Measurements from ENCODE around the gene FOXD4L1.
"Not testable (repeated sequence)": the region's sequence is repeated elsewhere in the genome, so short reads cannot be mapped to it uniquely, and the experiment has no call there.

FOXD4L1 gene
- 0 to 0.22 (median 0.04) reads per million in 17 experiments for total RNA-seq

DNA sequence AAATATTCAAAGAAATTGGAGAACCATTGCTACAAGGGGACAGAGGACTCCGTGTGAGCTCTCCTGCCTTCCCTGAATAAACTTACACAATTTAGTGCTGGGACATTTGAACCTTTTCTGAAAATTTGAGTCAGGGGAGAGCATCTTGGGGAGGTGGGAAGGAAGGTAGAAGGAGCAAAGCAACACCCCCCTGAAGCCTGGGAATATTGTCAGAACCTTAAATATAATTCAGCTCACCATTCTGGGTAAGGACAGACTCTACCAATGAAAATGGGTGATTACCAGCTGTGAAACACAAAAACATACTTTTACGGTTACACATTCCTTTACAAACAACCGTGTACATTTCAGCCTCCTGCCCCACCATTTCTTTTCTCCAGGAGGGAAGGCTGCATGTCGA, at the start of gene FOXD4L1:
Gene FOXD4L1 (plus strand): TSS at position 301 of the 400 bp plus-strand sequence. CDS start 592 bp downstream, outside the sequence.
- DNase-seq, result not testable (repeated sequence)

DNA sequence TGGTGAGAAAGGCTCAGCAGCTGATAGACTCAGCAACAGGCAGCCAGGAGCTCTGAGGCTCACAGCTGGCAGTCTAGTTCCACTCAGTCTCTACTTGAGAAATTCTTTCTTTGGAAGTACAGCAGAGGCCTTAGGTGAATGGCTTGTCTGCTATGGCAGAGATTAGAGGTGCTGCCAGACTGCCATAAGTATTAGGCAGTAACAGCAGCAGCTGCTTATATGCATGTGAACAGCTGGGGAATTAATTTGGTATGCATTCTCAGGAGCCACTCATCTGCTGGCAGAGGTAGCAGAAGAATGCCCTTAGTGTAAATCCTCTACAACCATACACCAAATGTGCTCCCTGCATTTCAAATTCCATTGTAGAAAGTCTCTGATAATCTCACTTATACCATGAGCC, 32.7 kb upstream of the FOXD4L1 start:
- not testable (repeated sequence) for DNase-seq

DNA sequence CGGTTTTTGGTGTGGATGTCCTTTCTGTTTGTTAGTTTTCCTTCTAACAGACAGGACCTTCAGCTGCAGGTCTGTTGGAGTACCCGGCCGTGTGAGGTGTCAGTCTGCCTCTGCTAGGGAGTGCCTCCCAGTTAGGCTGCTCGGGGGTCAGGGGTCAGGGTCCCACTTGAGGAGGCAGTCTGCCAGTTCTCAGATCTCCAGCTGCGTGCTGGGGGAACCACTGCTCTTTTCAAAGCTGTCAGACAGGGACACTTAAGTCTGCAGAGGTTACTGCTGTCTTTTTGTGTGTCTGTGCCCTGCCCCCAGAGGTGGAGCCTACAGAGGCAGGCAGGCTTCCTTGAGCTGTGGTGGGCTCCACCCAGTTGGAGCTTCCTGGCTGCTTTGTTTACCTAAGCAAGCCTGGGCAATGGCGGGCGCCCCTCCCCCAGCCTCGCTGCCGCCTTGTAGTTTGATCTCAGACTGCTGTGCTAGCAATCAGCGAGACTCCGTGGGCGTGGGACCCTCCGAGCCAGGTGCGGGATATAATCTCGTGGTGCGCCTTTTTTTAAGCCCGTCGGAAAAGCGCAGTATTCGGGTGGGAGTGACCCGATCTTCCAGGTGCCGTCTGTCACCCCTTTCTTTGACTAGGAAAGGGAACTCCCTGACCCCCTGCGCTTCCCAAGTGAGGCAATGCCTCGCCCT, 21.6 kb upstream of the FOXD4L1 start:
- not testable (repeated sequence) for DNase-seq

DNA sequence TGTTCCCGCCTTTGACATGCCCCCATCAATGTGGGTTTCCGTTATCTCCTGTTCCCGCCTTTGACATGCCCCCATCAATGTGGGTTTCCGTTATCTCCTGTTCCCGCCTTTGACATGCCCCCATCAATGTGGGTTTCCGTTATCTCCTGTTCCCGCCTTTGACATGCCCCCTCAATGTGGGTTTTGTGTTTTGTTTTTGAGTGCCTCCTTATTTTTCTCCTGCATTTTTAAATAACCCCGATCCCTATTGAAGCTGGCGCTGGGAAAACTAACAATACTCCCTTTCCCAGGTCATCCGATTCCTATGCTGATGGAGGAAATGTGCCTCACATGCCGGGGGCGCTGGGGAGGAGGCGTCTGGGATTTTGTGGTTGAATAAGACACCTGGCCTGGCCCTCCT, 1.9 kb upstream of the FOXD4L1 start:
- DNase-seq, result not testable (repeated sequence)

DNA sequence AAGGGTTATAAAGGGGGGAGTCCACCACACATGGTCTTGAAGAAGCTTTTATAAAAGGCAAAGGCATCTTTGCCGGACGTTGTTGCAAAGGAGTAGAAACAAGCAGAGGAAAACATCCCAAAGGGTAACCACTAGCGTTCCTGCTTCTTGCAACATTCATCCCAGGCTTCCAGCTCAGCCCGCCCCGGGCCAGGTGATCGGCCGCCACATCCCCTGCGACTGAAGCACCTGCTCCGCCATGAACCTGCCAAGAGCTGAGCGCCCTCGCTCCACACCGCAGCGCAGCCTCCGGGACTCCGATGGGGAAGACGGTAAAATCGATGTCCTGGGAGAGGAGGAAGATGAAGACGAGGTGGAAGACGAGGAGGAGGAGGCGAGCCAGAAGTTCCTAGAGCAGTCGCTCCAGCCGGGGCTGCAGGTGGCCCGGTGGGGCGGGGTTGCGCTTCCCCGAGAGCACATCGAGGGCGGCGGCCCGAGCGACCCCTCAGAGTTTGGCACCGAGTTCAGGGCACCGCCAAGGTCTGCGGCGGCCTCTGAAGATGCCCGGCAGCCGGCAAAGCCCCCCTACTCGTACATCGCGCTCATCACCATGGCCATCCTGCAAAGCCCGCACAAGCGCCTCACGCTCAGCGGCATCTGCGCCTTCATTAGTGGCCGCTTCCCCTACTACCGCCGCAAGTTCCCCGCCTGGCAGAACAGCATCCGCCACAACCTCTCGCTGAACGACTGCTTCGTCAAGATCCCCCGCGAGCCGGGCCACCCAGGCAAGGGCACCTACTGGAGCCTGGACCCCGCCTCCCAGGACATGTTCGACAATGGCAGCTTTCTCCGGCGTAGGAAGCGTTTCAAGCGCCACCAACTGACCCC, 787 bp downstream of the FOXD4L1 start:
- DNase-seq, result not testable (repeated sequence)

DNA sequence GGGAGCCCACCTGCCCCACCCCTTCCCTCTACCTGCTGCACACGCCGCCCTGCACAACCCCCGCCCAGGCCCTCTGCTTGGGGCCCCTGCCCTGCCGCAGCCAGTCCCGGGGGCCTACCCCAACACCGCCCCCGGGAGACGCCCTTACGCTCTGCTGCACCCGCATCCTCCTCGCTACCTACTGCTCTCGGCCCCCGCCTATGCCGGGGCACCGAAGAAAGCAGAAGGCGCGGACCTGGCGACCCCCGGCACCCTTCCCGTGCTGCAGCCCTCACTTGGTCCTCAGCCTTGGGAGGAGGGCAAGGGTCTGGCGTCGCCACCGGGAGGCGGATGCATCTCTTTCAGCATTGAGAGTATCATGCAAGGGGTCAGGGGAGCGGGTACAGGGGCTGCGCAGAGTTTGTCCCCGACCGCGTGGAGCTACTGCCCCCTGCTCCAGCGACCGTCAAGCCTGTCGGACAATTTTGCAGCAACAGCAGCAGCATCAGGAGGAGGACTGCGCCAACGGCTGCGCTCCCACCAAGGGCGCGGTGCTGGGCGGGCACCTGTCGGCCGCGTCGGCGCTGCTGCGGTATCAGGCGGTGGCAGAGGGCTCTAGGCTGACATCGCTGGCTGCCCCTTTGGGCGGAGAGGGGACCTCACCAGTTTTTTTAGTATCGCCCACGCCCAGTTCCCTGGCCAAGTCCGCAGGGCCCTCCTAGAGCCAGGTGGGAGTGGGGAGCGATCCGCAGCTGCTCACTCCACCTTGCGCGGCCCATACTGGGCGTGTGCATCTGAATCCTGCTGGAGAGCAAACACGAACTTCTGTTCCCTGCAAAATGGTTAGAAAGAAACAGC, 1.6 kb downstream of the FOXD4L1 start:
- not testable (repeated sequence) for DNase-seq

DNA sequence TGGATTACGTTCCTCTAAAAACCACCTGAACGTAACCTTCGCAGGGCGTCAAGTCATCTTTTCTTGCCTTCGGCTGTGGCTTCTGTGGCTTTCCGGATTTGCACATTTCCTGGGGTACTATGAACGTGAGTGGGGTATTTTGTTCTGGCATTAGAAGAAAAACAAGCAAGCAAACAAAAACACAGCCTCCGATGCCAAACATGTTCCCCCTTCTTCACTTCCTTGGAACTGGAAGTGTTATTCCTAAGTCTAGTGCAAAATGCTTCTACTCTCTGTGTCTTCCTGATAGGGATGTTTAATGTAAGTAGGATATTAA, 2.2 kb downstream of the FOXD4L1 start:
- not testable (repeated sequence) for DNase-seq

DNA sequence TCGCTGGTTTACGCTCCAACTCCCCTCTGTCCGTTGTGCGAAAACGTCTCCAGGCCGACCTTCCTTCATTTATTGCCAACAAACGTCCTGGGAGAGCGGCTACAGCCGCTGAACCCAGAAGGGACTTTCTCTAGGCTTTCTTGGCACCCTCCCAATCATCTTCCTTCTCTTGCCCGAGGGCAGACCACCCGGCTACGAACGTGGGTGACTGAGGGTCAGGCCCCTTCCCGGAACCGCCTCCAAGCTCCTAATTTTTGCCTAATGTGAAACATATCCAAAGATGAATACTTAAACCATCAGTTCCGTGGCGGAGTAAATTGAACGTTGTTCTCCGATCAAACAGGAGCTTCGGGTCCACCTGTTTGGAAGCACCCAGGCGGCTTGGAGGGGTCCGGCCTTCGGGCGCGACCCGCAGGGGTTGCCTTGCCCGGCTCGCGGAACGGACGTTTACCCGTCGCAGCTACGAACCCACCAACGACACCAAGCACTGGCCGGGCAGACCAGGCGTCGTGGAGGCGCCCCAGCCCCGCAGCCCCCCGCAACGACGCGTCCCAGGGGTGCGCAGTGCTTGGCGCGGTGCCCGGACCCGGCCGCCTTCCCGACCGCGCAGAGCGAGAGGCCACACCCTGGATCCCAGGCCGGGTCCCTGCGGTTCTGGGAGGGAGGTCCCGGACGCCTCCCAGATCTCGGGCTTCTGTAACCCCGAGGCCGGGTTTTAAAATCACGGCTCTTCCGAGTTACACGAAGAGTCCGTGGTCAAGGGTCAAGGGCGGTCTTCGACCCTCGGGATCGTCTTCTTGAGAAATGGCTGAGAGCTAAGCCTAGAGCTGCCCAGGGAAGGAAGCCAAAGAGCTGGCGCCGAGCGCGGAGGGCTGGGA, 4.0 kb downstream of the FOXD4L1 start:
- DNase-seq, result peak in 3 of 4 experiments; percentile 6 to 36 (median 7)

DNA sequence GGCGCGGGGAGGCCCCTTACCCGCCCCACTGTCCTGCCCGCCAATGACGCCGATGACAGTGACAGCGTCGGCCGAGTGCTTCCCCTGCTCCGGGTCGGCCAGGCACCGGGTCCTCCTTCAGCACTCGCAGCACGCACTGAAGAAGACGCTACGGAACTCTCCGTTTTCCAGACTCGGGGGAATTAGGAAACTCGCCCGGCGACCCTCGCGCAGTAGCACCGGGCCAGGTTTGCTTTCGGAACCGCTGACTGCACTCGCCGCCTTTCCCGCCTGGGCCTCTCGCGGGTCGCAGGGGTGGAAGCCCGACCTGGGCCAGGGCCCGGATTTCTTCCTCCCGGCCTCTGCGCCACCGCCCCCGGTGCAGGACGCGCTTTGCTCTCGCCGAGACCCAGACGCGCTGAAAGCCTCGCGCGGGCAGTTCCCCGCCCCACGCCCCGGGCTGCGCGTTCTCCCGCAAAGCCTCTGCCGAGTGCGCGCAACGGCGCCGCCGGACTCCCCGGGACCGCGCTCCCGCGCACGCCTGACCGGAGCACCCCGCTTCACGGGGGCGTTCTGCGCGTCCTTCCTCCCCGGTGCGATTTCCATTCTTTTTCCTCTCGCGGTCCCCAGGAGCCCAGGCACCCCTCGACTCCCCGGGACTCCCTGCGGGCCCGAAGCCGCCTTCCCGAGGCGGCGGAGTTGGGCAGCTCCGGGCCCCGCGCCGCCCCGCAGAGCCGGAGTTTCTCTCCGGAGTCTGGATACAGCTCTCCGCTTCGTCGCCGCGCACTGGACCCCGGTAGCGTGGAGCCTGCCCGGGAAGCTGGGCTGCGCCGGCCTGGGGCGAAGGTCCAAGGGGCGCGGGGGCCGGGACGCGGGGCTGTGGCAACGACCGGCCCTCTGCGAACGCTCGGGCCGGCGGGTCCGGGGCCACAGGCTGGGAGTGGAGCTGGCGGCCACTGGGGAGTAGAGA, 4.9 kb downstream of the FOXD4L1 start:
- peak; percentile 41 to 73 (median 68) for DNase-seq

DNA sequence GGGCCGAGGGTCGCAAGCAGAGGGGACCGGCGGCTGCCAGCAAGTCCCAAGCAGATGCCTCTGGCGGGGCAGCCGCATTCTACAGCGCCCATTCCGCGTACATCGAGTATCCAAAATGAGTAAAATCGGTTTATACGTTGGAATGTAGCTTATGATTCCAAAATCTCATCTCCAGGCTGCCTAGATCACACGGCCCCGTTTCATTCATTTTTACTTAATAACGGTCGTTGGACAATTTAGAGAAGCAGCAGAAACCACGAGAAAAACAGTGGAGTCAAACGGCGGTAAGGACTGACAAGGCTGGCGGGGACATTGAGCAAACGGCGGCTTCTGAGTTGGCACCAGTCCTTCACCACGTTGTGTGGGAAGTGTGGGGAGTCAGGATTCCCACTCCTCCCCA, 5.6 kb downstream of the FOXD4L1 start:
- DNase-seq, result peak in 3 of 4 experiments; percentile 12 to 34 (median 24)

DNA sequence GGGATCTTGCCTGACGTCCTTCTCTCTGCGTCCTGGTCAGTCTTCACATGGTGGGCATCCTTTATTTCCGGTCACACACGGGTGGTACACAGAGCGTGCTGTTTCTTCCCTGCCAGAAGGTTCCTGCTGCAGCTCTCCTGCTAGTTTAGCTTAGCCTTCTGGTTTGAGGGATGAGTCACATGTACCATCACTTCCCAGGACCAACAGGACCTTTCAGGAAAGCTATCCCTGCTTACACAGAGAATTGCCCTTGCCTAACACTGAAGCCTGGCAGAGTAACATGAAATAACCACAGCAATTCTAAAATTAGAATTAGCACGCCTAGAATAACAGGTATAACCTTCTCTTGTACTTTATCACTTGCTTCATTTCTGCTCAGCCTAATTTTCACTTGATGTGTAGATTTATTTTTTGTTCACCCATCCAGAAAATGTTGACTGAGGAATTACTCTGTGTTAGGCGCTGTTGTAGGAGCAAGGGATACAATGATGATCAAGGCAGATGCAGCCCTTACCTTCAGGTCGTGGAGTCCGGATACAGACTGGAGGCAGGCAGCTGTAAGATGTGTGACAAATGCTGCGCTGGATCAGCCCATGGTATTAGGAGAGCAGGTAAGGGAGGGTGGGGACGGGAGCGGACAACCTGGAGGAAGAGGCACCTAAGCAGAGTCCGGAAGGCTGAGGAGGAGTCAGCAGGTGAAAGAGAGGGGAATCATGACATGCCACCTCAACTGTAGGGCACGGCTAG, 9.1 kb downstream of the FOXD4L1 start:
- not testable (repeated sequence) for DNase-seq

DNA sequence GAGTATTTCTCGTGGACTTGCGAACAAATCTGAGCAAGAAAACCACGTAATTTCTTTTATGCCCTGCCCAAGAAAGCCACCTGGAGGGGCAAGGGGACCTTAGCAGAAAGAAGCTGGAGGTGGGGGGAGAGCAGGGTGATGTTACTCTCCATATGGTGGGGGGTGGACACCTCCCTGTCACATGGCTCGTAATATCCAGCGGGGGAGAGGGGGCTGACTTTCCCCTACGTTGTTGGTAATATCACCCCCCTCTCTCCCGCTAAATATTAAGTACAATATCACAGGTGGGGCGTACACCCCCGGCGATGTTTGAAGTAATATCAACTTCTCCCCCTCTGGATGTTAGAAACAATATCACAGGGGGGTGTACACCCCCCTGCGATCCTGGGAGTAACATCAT, 9.7 kb downstream of the FOXD4L1 start:
- not testable (repeated sequence) for DNase-seq

DNA sequence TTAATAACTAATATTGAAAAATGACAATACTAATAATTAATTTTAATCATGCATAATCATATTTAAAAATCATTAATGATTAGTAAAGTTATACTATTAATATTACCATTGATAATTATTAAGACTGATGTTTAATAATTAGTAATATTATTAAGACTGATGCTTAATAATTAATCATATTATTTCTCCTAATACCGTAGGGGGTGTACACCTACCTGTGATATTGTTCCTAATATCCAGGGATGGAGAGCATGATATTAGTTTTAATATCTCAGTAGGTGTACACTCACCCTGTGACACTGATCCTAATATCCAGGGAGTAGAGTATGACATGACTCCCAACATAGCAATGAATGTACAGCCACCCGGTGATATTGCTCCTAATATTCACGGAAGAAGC, 12.4 kb downstream of the FOXD4L1 start:
- DNase-seq, result not testable (repeated sequence)

DNA sequence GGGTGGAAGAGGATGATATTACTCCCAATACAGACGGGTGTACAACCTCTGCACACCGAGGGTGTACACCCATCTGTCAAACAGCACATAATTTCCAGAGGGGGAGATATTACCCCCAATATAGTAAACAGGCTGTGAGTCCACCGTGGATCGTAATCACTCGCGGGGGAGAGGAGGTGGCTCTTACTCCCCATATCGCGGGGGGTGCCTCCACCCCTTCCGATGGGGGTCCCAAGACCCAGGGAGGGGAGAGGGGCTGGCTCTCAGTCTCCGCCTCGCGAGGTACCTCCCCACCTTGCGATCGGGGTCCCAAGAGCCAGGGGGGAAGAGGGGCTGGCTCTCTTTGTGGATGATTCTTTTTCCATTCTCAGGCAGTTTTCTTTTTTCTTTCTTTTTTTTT, 13.4 kb downstream of the FOXD4L1 start:
- DNase-seq, result not testable (repeated sequence)

DNA sequence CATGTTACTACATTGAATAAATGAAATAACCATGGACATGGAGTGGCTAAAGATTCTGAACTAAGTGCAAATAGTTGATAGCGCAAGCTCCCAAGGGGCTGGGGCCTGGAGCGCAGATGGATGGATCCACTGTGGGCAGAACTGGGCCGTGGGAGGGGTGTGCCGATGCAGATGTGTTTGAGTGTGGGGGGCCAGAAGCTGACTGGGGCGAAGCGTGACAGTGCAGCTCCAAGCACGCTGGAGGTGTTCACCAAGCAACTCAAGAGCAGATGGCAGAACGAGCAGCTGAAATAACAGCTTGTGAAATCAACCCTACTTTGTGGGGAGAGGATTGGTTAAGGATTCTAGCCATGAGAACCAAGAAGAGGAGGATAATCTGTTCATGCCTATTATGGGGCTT, 17.0 kb downstream of the FOXD4L1 start:
- not testable (repeated sequence) for DNase-seq

DNA sequence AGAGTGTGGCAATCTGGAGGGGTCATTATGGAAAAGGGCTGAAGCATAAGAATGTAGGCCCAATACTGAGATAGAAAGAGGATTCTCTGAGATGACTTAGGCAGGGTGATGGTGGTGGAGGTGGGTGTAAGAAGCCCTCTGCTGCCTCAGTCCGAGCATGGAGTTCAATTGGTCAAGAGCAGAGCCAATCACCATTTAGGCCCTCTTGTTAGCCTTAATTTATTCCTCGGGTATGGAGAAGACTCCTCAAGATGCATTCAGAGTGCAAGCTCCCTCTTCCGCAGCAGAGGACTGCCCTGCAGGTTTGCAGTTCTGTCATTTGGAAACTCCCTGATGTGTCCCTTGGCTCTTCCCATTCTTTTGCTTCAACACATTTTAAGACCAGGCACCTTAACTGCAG, 17.5 kb downstream of the FOXD4L1 start:
- not testable (repeated sequence) for DNase-seq

DNA sequence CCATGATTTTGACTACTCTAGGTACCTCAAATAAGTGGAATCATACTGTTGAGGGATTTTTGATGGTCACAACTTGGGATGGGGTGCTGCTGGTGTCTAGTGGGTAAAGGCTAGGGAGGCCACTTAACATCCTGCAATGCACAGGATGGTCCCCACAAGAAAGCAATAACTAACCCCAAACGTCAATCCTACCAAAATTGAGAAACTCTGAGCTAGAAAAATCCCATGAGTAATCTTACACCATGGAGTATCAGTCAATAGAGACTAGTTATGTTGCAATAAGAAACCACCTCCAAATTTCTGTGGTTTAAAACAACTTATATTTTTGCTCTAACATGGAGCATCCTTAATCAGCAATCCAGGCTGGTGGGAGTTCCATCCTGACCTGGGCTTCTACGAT, 18.6 kb downstream of the FOXD4L1 start:
- DNase-seq, result not testable (repeated sequence)

DNA sequence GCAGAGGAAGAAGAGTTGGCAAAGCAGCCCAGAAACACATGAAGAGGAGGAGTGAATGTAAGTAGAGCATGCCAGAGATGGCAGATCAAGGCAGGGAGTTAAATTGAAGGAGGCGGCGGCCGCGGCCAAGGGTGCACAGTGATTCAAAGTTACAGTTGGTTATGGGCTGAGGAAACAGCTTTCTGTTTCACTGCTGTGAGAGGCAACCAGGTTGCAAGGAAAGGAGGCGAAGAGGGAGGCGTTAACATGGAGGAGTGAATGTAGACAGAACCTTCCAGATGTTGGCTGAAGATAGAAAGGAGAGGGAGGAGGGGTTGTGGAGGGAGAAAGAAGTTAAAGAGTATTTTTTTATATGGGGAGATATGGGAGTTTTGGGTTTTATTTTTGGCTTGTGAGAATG, 22.4 kb downstream of the FOXD4L1 start:
- not testable (repeated sequence) for DNase-seq

DNA sequence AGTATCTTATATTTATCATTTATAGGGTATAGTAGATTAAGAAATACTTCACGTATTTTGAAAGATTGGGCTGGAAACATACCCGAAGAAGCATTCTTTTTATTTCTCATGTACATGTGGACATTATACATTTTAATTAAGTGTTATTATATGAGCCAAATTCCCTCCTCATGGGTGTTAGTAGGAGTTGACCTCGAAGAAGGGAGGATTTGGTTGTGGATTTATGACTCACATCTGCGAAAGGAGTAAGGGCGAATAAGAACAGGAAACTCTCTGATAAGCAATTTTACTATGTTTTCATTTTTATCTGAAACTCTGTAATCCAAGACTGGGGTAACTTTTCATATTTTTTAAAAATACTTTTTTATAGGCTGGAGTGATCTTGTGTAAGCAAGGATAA, 23.0 kb downstream of the FOXD4L1 start:
- not testable (repeated sequence) for DNase-seq

DNA sequence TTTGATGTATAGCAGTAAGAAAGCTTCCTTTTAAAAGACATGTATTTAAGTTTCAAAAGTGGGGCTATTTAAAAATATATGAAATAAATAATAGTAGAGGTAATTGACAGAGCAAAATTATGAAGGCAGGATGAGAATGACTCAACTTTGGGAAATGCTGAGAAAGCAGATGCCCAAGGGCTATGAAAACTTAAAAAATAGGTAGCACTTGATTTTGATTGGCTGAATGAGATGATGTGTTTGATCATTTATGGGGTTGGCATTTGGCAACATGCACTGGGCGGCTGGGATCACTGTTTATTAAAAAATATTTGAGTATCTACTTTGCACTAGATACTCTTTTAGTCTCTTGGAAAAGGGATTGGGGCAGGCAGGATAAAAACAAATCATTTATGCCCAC, 26.5 kb downstream of the FOXD4L1 start:
- not testable (repeated sequence) for DNase-seq

Measured in suppressor macrophage (primary cell).